Transverse colon (tissue), 4 donors: ENCODE measurements around the gene EEF1AKMT4. TPM values are rescaled to one million over a fixed set of nuclear protein-coding genes. Genes with fewer than 3 reads are reported as not detected.

Source experiments
- DNase-seq: peaks from one replicate; pipeline ENCODE4 v3.0.0-alpha.2; 2019
- H3K27ac ChIP-seq, 4 donors: fragments of 200-600 bp; sonication (generic); 2 replicates each; pipeline ENCODE4 v1.5.1; 2016 to 2018; ENCODE audit warnings: inconsistent platforms in 4 of 4
- H3K27me3 ChIP-seq: fragments of 200-600 bp; sonication (generic); 2 replicates; pipeline ENCODE4 v1.5.1; 2017; ENCODE audit warnings: inconsistent platforms
- H3K36me3 ChIP-seq, 4 donors: fragments of 200-600 bp; sonication (generic); 2 replicates each; pipeline ENCODE4 v1.5.1; 2017 to 2019; ENCODE audit warnings: inconsistent platforms in 4 of 4
- H3K4me1 ChIP-seq, 4 donors: fragments of 200-600 bp; sonication (generic); 2 replicates each; pipeline ENCODE4 v1.5.1; 2017 to 2020; ENCODE audit warnings: inconsistent platforms in 4 of 4
- H3K4me3 ChIP-seq, 4 donors: fragments of 200-600 bp; sonication (generic); 1 replicate in 1 of 4; 2 replicates in 3 of 4; pipeline versions ENCODE4 v1.5.1 to v1.6.1; 2017 to 2019; ENCODE audit warnings: inconsistent platforms in 4 of 4
- H3K9me3 ChIP-seq, 2 donors: fragments of 200-600 bp; sonication (generic); 2 replicates each; pipeline ENCODE4 v1.5.1; 2017 to 2019; ENCODE audit warnings: inconsistent platforms in 2 of 2
- CTCF ChIP-seq, 5 experiments: fragments of 200-600 bp in 3 of 5; fragments of 450-650 bp in 2 of 5; sonication (generic) in 3 of 5; IDR thresholded peaks; 1 replicate in 2 of 5; 2 replicates in 3 of 5; pipeline ENCODE4 v1.5.1; 2016 to 2017; ENCODE audit warnings: antibody characterized with exemption in 5 of 5, inconsistent platforms in 3 of 5, mild to moderate bottlenecking in 2 of 5, moderate library complexity in 1 of 5
- EP300 ChIP-seq: sonication (generic); formaldehyde crosslinking; IDR thresholded peaks from one replicate; pipeline ENCODE4 v1.6.1; 2017; ENCODE audit warnings: antibody characterized with exemption, low read depth
- POLR2A ChIP-seq: fragments of 450-650 bp; IDR thresholded peaks from one replicate; pipeline ENCODE4 v1.6.1; 2016; ENCODE audit warnings: antibody characterized with exemption, mild to moderate bottlenecking, moderate library complexity
- POLR2AphosphoS5 ChIP-seq, 3 donors: sonication (generic); formaldehyde crosslinking; IDR thresholded peaks; one replicate each; pipeline ENCODE4 v1.6.1; 2016; ENCODE audit warnings: antibody characterized with exemption in 3 of 3
- WGBS, 2 donors: methylation state at CpG; one replicate each; pipeline ENCODE4 v1.1.5; 2018; ENCODE audit warnings: low coverage in 1 of 2; 5-methylcytosine and 5-hydroxymethylcytosine counted together
- in situ Hi-C, 4 donors: fragments of 200-750 bp; cut with MboI; loops; one replicate each; pipeline versions ENCODE4 v1.15.0 to v1.15.1; 2017; ENCODE audit warnings: low sequenced_read_pairs in 3 of 4, low pct_ligation_motif_present in 1 of 4, low pct_unique_long_range_greater_than_20kb in 1 of 4
- intact Hi-C: fragments of 100-400 bp; cut with DNase I; formaldehyde crosslinking; loops from one replicate; pipeline ENCODE4 v1.15.1; 2023; ENCODE audit warnings: low total_unique reads
- total RNA-seq, 4 donors: library from RNA; depleted of rRNA; stranded (reverse); fragments of >200 nt; gene quantifications; one replicate each; pipeline ENCODE4 v1.1.0, GENCODE V29; 2016

Gene EEF1AKMT4
- total RNA-seq, 4 donors from 2014 or later, result 4.0 to 7.3 (median 5.9) TPM; not detected in 1

GRCh38 chr3:184272269-184272668, 22.8 kb downstream of the EEF1AKMT4 start:
- in situ Hi-C loops, result loop anchor here in 1 of 4 donors (25.0 kb wide), 1 partner anchor 385 kb away; the partner anchor contains the start of gene PARL
- WGBS, 2 donors, result 38 to 48% methylated on average over 1 of the region's 1 CpG
- no peaks in the 10 kb centered on the region for H3K4me1 ChIP-seq
- H3K27me3 ChIP-seq, result peaks cover 74% of the 10 kb centered on the region
- TF ChIP-seq EP300 (no peak), POLR2AphosphoS5 (IDR thresholded peaks at IDR 0.05) (no peak), CTCF (IDR thresholded peaks at IDR 0.05) (no peak), POLR2A (no peak)
- no peak overlapping the region for H3K4me3 ChIP-seq
- no peak overlapping the region for H3K27ac ChIP-seq
- no peaks in the 10 kb centered on the region for H3K9me3 ChIP-seq
- intact Hi-C loops, result no loop called here
- no peaks in the 10 kb centered on the region for H3K36me3 ChIP-seq
- DNase-seq, result no peak

- in situ Hi-C loops, result no loop called here
- Histone ChIP-seq H3K4me3 (no peak overlapping the region), H3K4me1 (no peaks in the 10 kb centered on the region), H3K27me3 (peaks cover 55% of the 10 kb centered on the region), H3K36me3 (no peaks in the 10 kb centered on the region), H3K9me3 (no peaks in the 10 kb centered on the region), H3K27ac (no peak overlapping the region)
- DNase-seq, result no peak
- TF ChIP-seq POLR2A (no peak), EP300 (no peak)
- intact Hi-C loops, result no loop called here
- WGBS, 2 donors, result 60 to 74% methylated on average over 1 to 12 of the region's 12 CpGs
Measured at GRCh38 chr3:184275381-184275701, 25.9 kb downstream of the EEF1AKMT4 start.

- in situ Hi-C loops, result no loop called here
- Histone ChIP-seq H3K27me3 (peaks cover 55% of the 10 kb centered on the region), H3K4me3 (no peak within 1 kb of the TSS), H3K36me3 (no peaks in the 10 kb centered on the region), H3K4me1 (no peaks in the 10 kb centered on the region), H3K9me3 (no peaks in the 10 kb centered on the region), H3K27ac (no peak within 1 kb of the TSS)
- intact Hi-C loops, result no loop called here
- 20% methylated on average over 46 of the region's 65 CpGs; no CpG with 5 or more reads in 1 of the 2 donors for WGBS, 2 donors
- DNase-seq, result no peak
- TF ChIP-seq CTCF (IDR thresholded peaks at IDR 0.05), result no peak
- no peak for TF ChIP-seq POLR2AphosphoS5 (IDR thresholded peaks at IDR 0.05)
- no peak for TF ChIP-seq EP300
- TF ChIP-seq POLR2A, result no peak
Measured at GRCh38 chr3:184275961-184276910, 26.8 kb downstream of the EEF1AKMT4 start, which contains the start of gene ECE2. Gene ECE2 (plus strand): TSS chr3:184276022. CDS start chr3:184276154, 132 bp downstream.

GRCh38 chr3:184277366-184277765, 27.9 kb downstream of the EEF1AKMT4 start:
- H3K27me3 ChIP-seq, result peaks cover 55% of the 10 kb centered on the region
- intact Hi-C loops (no loop called here), in situ Hi-C loops (no loop called here)
- no peaks in the 10 kb centered on the region for H3K9me3 ChIP-seq
- H3K36me3 ChIP-seq, result no peaks in the 10 kb centered on the region
- no peak for DNase-seq
- H3K4me3 ChIP-seq, result no peak overlapping the region
- no peaks in the 10 kb centered on the region for H3K4me1 ChIP-seq
- TF ChIP-seq POLR2A (no peak), EP300 (no peak), CTCF (IDR thresholded peaks at IDR 0.05) (no peak), POLR2AphosphoS5 (IDR thresholded peaks at IDR 0.05) (no peak)
- 94 to 100% methylated on average over 1 to 6 of the region's 6 CpGs for WGBS, 2 donors
- no peak overlapping the region for H3K27ac ChIP-seq
